ENCODE results near the gene FAM120AOS. TPM values are rescaled to one million over a fixed set of nuclear protein-coding genes. Genes with fewer than 3 reads are reported as not detected.

The FAM120AOS gene
- total RNA-seq, 1 donor from 2014 or later: 41.6 TPM

DNA sequence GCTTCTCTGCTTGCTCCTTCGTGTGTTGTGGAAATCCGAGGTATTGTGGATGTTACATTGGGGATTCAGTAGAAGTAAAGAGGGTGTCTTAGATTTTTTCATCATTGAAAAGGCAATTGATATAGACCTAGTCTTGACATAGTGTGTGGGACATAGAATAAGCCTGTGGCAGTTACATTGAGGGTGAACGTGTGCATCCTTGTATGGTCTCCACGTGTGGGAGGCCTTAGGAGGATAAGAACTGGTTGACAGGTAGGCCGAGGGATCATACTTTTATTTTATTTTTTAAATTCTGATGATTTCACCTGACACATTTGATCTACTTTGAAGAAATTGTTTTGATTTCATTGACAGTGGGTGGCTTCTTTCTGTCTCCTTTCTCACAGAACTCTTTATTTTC lies 17.0 kb upstream of the FAM120AOS start:
- intact Hi-C loops (cut with DNase I): no loop called here
- ATAC-seq: no peak
- DNase-seq (ENCODE audit: low spot score): no peak

- intact Hi-C loops (cut with DNase I): no loop called here
- peak; percentile 94 for ATAC-seq
- DNase-seq (ENCODE audit: low spot score): no peak
These were observed 15.5 kb upstream of the FAM120AOS start for GRCh38 chr9:93468763-93469456.

- intact Hi-C loops (cut with DNase I): no loop called here
These were observed 14.1 kb upstream of the FAM120AOS start for GRCh38 chr9:93467462-93467861.

DNA sequence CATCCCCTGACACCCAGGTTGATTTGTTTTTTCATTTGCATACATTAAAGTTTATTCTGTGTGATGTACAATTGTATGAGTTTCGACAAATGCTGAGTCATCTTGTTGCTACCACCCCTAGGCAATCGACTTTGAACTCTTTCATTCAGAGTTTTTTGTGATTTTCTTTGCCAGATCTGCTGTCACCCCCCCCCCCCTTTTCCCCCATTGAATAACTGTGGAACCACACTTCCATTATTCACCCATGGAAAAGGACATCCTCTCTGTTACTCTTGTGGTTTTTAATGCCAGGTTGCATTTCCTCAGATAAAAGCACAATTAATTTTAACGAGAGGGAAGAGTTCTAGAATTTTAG lies 13.7 kb upstream of the FAM120AOS start:
- no peak for ATAC-seq
- intact Hi-C loops (cut with DNase I): no loop called here
- no peak for DNase-seq (ENCODE audit: low spot score)

More at GRCh38 chr9:93467462-93467861, 14.1 kb upstream of the FAM120AOS start:
- DNase-seq (ENCODE audit: low spot score) (no peak), ATAC-seq (no peak)

- ATAC-seq (no peak), DNase-seq (ENCODE audit: low spot score) (no peak)
- intact Hi-C loops (cut with DNase I): no loop called here
These were observed 13.2 kb upstream of the FAM120AOS start for GRCh38 chr9:93466416-93467061.

- ATAC-seq: no peak
- no peak for DNase-seq (ENCODE audit: low spot score)
- intact Hi-C loops (cut with DNase I): no loop called here
These were observed 12.5 kb upstream of the FAM120AOS start for GRCh38 chr9:93465855-93466254.

- intact Hi-C loops (cut with DNase I): no loop called here
- ATAC-seq: no peak
- DNase-seq (ENCODE audit: low spot score): no peak
These were observed 11.5 kb upstream of the FAM120AOS start for GRCh38 chr9:93464876-93465275.

- DNase-seq (ENCODE audit: low spot score) (no peak), ATAC-seq (peak; percentile 40)
- intact Hi-C loops (cut with DNase I): no loop called here
These were observed 11.0 kb upstream of the FAM120AOS start for GRCh38 chr9:93464395-93464794.

DNA sequence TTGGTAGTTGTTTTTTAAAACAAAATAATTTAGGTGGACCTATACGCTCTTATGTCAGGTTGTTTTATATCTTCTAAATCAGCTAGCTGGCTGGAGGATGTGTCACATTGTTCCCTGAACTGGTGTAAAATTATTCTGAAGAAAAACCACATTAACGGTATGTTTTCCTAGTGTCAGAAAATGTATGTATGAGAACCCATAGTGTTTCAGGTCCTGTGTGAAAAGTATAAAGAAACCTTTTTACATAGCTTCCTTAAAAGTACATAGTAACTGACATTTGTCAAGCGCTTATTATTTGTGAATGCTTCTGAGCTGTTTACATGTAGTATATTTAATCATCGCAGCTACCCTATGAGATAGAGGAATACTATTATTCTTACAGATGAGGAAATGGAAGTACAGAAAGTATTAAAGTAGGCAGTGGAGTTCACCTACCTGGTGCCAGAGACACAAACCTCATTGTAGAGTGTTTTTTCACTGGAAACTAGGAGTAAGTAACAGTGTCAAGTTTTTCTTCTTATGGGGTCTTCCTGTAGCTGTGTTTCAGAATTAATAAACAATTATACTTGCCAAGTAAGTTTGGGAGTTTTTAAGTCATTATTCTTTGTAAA lies 10.4 kb upstream of the FAM120AOS start:
- intact Hi-C loops (cut with DNase I): no loop called here
- ATAC-seq (no peak), DNase-seq (ENCODE audit: low spot score) (no peak)

GRCh38 chr9:93461821-93462220 lies 8.4 kb upstream of the FAM120AOS start:
- DNase-seq (ENCODE audit: low spot score): no peak
- ATAC-seq: no peak
- intact Hi-C loops (cut with DNase I): no loop called here

GRCh38 chr9:93461414-93461743 lies 8.0 kb upstream of the FAM120AOS start:
- ATAC-seq (no peak), DNase-seq (ENCODE audit: low spot score) (no peak)
- intact Hi-C loops (cut with DNase I): no loop called here

DNA sequence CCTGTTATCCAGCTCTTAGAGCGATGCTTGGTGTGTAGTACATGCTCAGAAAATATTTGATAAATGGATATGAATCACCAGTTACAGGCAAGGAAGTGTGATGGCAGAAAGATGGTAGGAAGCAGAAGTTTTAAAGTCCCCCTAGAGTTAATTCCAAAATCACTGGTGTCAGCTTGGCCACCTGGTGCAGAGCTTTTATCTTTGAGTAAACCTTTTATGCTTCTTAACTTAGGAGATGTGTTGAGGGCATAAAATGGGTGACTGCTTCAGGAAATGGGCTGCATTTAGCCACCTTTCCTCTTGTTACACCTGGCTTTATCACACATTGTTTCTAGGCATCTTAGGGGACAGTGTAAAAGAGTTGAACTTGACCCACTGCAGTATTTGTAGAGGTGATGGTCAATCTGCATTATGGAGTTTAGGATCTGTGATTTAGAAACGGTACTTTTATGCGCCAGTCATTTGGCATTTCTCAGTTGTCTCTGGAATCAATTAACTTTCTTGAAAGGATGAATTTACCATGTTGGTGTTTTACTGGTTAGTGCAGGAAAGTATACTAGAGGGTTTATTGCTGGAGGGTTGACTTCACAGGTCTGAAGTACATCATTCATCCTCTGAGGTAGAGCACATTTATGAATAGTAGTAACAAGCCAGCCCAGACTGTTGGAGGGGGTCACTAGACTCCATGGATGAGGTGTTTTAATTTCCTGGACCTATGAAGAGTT lies 7.5 kb upstream of the FAM120AOS start:
- no peak for DNase-seq (ENCODE audit: low spot score)
- no peak for ATAC-seq
- intact Hi-C loops (cut with DNase I): no loop called here

GRCh38 chr9:93459432-93459847 lies 6.1 kb upstream of the FAM120AOS start:
- no peak for ATAC-seq
- DNase-seq (ENCODE audit: low spot score): no peak
- intact Hi-C loops (cut with DNase I): no loop called here

GRCh38 chr9:93458712-93459111 lies 5.3 kb upstream of the FAM120AOS start:
- intact Hi-C loops (cut with DNase I): no loop called here
- no peak for DNase-seq (ENCODE audit: low spot score)
- peak; percentile 82 for ATAC-seq

DNA sequence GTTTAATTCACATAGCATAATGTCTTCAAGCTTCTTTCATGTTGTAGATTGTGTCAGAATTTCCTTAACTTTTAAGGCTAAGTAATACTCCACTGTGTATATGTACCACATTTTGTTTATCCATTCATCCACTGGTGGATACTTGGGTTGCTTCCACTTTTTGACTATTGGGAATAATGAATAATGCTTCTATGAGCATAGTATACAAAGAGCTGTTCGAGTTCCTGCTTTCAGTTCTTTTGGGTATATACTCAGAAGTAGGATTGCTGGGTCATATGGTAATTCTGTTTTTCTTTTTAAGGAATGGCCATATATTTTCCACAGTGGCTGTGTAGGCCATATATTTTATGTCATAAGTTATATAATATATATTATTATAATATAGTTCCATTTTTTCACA lies 3.6 kb upstream of the FAM120AOS start:
- no peak for ATAC-seq
- intact Hi-C loops (cut with DNase I): no loop called here

DNA sequence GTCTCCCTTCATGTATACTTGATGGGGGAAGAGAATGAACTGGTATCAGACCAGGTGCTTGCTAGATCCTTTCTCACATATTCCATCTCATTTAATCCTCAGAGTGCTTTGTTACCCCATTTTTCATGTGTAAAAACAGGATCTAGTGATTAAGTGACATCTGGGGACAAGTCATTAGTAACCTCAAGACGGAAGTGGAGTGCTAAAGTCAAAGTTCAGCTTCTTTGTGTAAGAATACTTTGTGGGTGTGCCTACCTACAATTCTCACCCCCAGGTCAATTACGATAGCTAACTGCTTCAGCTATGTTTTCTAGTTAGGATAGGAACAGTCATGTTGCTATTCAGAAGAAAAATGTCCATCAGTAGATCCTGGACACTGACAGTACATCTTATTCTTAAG lies 3.1 kb upstream of the FAM120AOS start:
- DNase-seq (ENCODE audit: low spot score) (no peak), ATAC-seq (no peak)
- intact Hi-C loops (cut with DNase I): no loop called here

More for the DNA sequence above, 3.6 kb upstream of the FAM120AOS start:
- DNase-seq (ENCODE audit: low spot score): no peak

GRCh38 chr9:93456022-93456421 lies 2.6 kb upstream of the FAM120AOS start:
- ATAC-seq (no peak), DNase-seq (ENCODE audit: low spot score) (no peak)
- intact Hi-C loops (cut with DNase I): no loop called here

GRCh38 chr9:93452710-93453046 lies 703 bp downstream of the FAM120AOS start:
- intact Hi-C loops (cut with DNase I): no loop called here
- no peak for DNase-seq (ENCODE audit: low spot score)
- peak; percentile 36 for ATAC-seq

- ATAC-seq (peak; percentile 15), DNase-seq (ENCODE audit: low spot score) (peak; percentile 75)
- intact Hi-C loops (cut with DNase I): no loop called here
These were observed 1.3 kb downstream of the FAM120AOS start for GRCh38 chr9:93451849-93452709.
